Measurements from ENCODE around the gene TNIK. TPM values are rescaled to one million over a fixed set of nuclear protein-coding genes. Genes with fewer than 3 reads are reported as not detected.

The TNIK gene
- total RNA-seq, 1 donor from 2014 or later, result 1.5 TPM

DNA sequence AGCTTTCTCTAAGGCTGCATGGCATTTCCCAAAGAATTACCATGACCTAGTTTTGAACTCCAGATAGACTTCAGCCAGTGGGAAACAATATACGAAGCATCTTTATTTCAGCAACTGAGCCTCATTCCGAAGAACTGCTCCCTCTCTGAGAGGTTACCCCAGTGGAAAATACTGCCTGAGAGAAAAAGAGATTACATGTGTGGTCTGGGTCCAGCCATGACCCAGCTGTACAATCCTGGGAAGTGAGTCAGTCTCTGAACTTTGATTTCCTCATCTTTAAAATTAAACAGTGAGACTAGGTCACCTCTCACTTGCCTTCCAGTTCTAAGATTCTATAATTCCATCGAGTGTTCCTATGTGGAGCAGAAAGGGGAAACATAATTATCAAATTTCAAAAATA lies 42.4 kb downstream of the TNIK start:
- H3K27me3 Mint-ChIP-seq (ENCODE audit: unreplicated experiment), result no peaks in the 10 kb centered on the region
- H3K36me3 Mint-ChIP-seq (ENCODE audit: unreplicated experiment), result no peaks in the 10 kb centered on the region
- TF ChIP-seq, protein P1, sequence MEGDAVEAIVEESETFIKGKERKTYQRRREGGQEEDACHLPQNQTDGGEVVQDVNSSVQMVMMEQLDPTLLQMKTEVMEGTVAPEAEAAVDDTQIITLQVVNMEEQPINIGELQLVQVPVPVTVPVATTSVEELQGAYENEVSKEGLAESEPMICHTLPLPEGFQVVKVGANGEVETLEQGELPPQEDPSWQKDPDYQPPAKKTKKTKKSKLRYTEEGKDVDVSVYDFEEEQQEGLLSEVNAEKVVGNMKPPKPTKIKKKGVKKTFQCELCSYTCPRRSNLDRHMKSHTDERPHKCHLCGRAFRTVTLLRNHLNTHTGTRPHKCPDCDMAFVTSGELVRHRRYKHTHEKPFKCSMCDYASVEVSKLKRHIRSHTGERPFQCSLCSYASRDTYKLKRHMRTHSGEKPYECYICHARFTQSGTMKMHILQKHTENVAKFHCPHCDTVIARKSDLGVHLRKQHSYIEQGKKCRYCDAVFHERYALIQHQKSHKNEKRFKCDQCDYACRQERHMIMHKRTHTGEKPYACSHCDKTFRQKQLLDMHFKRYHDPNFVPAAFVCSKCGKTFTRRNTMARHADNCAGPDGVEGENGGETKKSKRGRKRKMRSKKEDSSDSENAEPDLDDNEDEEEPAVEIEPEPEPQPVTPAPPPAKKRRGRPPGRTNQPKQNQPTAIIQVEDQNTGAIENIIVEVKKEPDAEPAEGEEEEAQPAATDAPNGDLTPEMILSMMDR (IDR thresholded peaks at IDR 0.05; ENCODE audit: partially characterized antibody, unreplicated experiment), result no peak

DNA sequence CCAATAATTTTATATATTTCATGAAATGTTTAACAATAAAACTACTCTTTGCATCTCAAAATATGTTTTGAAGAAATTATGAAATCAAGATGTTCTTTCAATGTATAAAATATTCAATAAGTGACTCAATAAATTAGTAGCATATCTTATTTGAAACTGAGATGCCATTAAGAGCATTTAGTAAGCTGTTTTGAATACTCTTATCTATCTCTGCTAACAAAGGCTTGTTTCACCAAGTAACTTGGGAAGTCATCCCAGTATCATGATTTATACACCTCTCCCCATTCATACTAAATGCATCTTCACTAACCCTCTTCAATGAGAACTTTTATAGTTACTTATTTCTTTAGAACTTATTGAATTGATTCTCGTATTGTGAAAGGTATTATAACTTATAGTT lies 43.1 kb downstream of the TNIK start:
- Mint-ChIP-seq H3K36me3 (ENCODE audit: unreplicated experiment) (no peaks in the 10 kb centered on the region), H3K4me1 (ENCODE audit: low read depth, unreplicated experiment) (no peaks in the 10 kb centered on the region), H3K27me3 (ENCODE audit: unreplicated experiment) (no peaks in the 10 kb centered on the region), H3K9me3 (ENCODE audit: unreplicated experiment) (no peaks in the 10 kb centered on the region), H3K27ac (ENCODE audit: unreplicated experiment) (no peak overlapping the region), H3K4me3 (ENCODE audit: unreplicated experiment) (no peak overlapping the region)
- DNase-seq, result no peak
- TF ChIP-seq, protein P1 (IDR thresholded peaks at IDR 0.05; ENCODE audit: partially characterized antibody, unreplicated experiment), result no peak

More for the DNA sequence above, 42.4 kb downstream of the TNIK start:
- no peaks in the 10 kb centered on the region for H3K4me1 Mint-ChIP-seq (ENCODE audit: low read depth, unreplicated experiment)
- H3K9me3 Mint-ChIP-seq (ENCODE audit: unreplicated experiment), result no peaks in the 10 kb centered on the region
- no peak overlapping the region for H3K27ac Mint-ChIP-seq (ENCODE audit: unreplicated experiment)
- no peak for DNase-seq
- H3K4me3 Mint-ChIP-seq (ENCODE audit: unreplicated experiment), result no peak overlapping the region

DNA sequence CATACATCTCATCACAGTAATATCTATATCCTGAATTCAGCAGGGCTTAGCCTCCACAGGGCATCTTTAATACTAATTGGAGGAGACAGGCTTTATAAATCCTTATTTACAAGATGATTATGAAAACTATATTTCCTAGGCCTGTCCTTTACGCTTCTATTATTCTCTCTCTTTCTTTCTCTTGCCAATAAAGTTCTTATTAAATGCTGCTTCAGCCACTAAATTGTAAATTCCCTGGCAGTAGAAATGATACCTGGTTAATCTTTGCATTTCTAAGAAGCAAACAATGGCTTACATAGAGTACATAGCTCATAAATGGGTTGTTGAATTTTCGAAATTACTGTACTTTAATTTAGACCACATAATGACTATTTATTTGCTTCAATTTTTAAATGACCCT lies 43.5 kb downstream of the TNIK start:
- Mint-ChIP-seq H3K9me3 (ENCODE audit: unreplicated experiment) (no peaks in the 10 kb centered on the region), H3K27me3 (ENCODE audit: unreplicated experiment) (no peaks in the 10 kb centered on the region), H3K4me3 (ENCODE audit: unreplicated experiment) (no peak overlapping the region), H3K36me3 (ENCODE audit: unreplicated experiment) (no peaks in the 10 kb centered on the region), H3K4me1 (ENCODE audit: low read depth, unreplicated experiment) (no peaks in the 10 kb centered on the region), H3K27ac (ENCODE audit: unreplicated experiment) (no peak overlapping the region)
- no peak for DNase-seq
- TF ChIP-seq, protein P1 (IDR thresholded peaks at IDR 0.05; ENCODE audit: partially characterized antibody, unreplicated experiment), result no peak

DNA sequence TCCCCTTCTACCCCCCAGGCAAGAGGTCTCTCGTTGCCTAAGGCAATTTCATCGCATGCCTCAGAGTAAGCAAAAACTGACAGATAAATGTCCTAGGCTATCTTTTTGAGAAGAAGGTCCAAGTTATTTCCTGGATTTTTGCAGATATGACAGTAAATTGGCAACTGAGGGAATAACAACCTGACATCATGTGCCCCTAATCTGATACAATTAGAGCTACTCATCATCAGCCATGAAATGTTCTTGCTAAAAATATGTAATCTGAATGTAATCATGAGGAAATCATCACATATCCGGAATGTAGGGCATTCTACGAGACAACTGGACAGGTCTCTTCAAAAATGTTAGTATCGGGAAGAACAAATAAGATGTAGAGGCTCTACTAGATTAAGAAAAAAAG lies 44.1 kb downstream of the TNIK start:
- no peak for DNase-seq
- Mint-ChIP-seq H3K36me3 (ENCODE audit: unreplicated experiment) (no peaks in the 10 kb centered on the region), H3K27me3 (ENCODE audit: unreplicated experiment) (no peaks in the 10 kb centered on the region), H3K4me1 (ENCODE audit: low read depth, unreplicated experiment) (no peaks in the 10 kb centered on the region), H3K9me3 (ENCODE audit: unreplicated experiment) (no peaks in the 10 kb centered on the region), H3K27ac (ENCODE audit: unreplicated experiment) (no peak overlapping the region), H3K4me3 (ENCODE audit: unreplicated experiment) (no peak overlapping the region)
- TF ChIP-seq, protein P1 (IDR thresholded peaks at IDR 0.05; ENCODE audit: partially characterized antibody, unreplicated experiment), result no peak

DNA sequence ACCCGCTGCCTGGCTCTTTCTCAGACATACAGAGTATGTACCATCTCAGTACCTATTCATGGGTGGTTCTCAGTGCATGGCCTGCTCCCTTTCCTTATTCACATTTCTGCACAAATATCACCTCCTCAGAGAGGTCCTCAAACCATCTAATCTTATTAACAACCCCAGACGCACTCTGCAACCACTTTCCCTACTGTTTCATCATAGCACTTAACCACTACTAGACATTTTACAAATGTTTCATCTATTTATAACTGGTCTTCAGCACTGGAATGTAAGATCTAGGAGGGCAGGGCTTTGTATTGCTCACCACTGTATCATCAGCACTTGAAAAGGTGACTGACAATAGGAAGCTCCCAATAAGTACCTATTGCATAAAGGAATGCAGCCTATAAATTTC lies 45.1 kb downstream of the TNIK start:
- H3K4me3 Mint-ChIP-seq (ENCODE audit: unreplicated experiment), result no peak overlapping the region
- no peaks in the 10 kb centered on the region for H3K9me3 Mint-ChIP-seq (ENCODE audit: unreplicated experiment)
- TF ChIP-seq, protein P1 (IDR thresholded peaks at IDR 0.05; ENCODE audit: partially characterized antibody, unreplicated experiment), result no peak
- no peaks in the 10 kb centered on the region for H3K27me3 Mint-ChIP-seq (ENCODE audit: unreplicated experiment)
- no peaks in the 10 kb centered on the region for H3K4me1 Mint-ChIP-seq (ENCODE audit: low read depth, unreplicated experiment)
- H3K27ac Mint-ChIP-seq (ENCODE audit: unreplicated experiment), result no peak overlapping the region
- DNase-seq, result no peak
- H3K36me3 Mint-ChIP-seq (ENCODE audit: unreplicated experiment), result no peaks in the 10 kb centered on the region

Measured in glutamatergic neuron (in vitro differentiated cells).